Left ventricle myocardium superior (tissue), 1 donor: ENCODE data around the gene SGTA. TPM values are rescaled to one million over a fixed set of nuclear protein-coding genes. Genes with fewer than 3 reads are reported as not detected.
A peak's percentile ranks its signal among the peaks of the same experiment; 100 is the strongest.

Experiments
- ATAC-seq: fragments of 200-7000 bp; cut with Tn5 transposase; one replicate; pipeline ENCODE4 v1.9.1; 2020; ENCODE audit warnings: mild to moderate bottlenecking, moderate library complexity
- DNase-seq: peaks from one replicate; pipeline ENCODE4 v3.0.0-alpha.2; 2020
- intact Hi-C: fragments of 100-400 bp; cut with micrococcal nuclease; formaldehyde crosslinking; loops from one replicate; pipeline ENCODE4 v1.11.0; 2022
- total RNA-seq: library from RNA; stranded (reverse); fragmentation: NEBNext Ultra II Directional; extraction: Animal tissue kit (Norgen Biotek cat#: 25700); gene quantifications from one replicate; pipeline ENCODE4 v1.2.1, GENCODE V29; 2021
- donor health status: DM: no; HTN: yes; CAD: no; lungs with severe emphysema.

SGTA gene
- total RNA-seq, 1 donor from 2014 or later, result 68.7 TPM

- ATAC-seq, result no peak
- intact Hi-C loops, result no loop called here
These were observed 23.1 kb downstream of the SGTA start for GRCh38 chr19:2759965-2760364.

GRCh38 chr19:2759362-2759761 lies 23.7 kb downstream of the SGTA start:
- intact Hi-C loops, result no loop called here
- ATAC-seq (no peak), DNase-seq (no peak)

More at GRCh38 chr19:2759965-2760364, 23.1 kb downstream of the SGTA start:
- DNase-seq, result no peak

GRCh38 chr19:2758601-2759313 lies 24.3 kb downstream of the SGTA start:
- intact Hi-C loops, result no loop called here
- ATAC-seq (no peak), DNase-seq (no peak)

GRCh38 chr19:2756921-2757881 lies 25.9 kb downstream of the SGTA start:
- no peak for ATAC-seq
- DNase-seq, result peak; percentile 22
- intact Hi-C loops, result no loop called here

GRCh38 chr19:2756477-2756876 lies 26.6 kb downstream of the SGTA start:
- DNase-seq (peak; percentile 25), ATAC-seq (no peak)
- intact Hi-C loops, result no loop called here

- intact Hi-C loops, result no loop called here
- no peak for ATAC-seq
These were observed 27.3 kb downstream of the SGTA start for GRCh38 chr19:2755811-2756210.

GRCh38 chr19:2755448-2755705 lies 27.7 kb downstream of the SGTA start:
- intact Hi-C loops, result no loop called here
- ATAC-seq (no peak), DNase-seq (peak; percentile 25)

More at GRCh38 chr19:2755811-2756210, 27.3 kb downstream of the SGTA start:
- peak; percentile 14 for DNase-seq

GRCh38 chr19:2754659-2755447 lies 28.2 kb downstream of the SGTA start:
- peak; percentile 30 for DNase-seq
- no peak for ATAC-seq
- intact Hi-C loops, result loop anchor here (5.0 kb wide), 1 partner anchor 108 kb away; no protein-coding TSS in a partner anchor

- ATAC-seq (no peak), DNase-seq (peak; percentile 20)
- intact Hi-C loops, result loop anchor here (5.0 kb wide), 1 partner anchor 104 kb away; no protein-coding TSS in a partner anchor
These were observed 31.6 kb downstream of the SGTA start for GRCh38 chr19:2751438-2751830.

- no peak for ATAC-seq
- no peak for DNase-seq
- intact Hi-C loops, result loop anchor here (5.0 kb wide), 1 partner anchor 104 kb away; no protein-coding TSS in a partner anchor
These were observed 32.1 kb downstream of the SGTA start for GRCh38 chr19:2750808-2751437.

- intact Hi-C loops, result no loop called here
- ATAC-seq, result no peak
- DNase-seq, result no peak
These were observed 35.7 kb downstream of the SGTA start for GRCh38 chr19:2747349-2747748.

GRCh38 chr19:2744113-2744512 lies 39.0 kb downstream of the SGTA start:
- DNase-seq (no peak), ATAC-seq (no peak)
- intact Hi-C loops, result no loop called here

GRCh38 chr19:2743099-2743498 lies 40.0 kb downstream of the SGTA start:
- intact Hi-C loops, result no loop called here
- DNase-seq, result no peak
- no peak for ATAC-seq

- no peak for ATAC-seq
- intact Hi-C loops, result no loop called here
- no peak for DNase-seq
These were observed 42.8 kb downstream of the SGTA start for GRCh38 chr19:2740314-2740656.

GRCh38 chr19:2739602-2740313 lies 43.3 kb downstream of the SGTA start, which contains the start of gene SLC39A3:
Gene SLC39A3 (minus strand): TSS chr19:2740017. CDS start chr19:2737257, 2,760 bp downstream.
- intact Hi-C loops, result no loop called here
- DNase-seq (peak; percentile 97), ATAC-seq (peak; percentile 100)

GRCh38 chr19:2736550-2737190 lies 46.4 kb downstream of the SGTA start:
- ATAC-seq (no peak), DNase-seq (no peak)
- intact Hi-C loops, result no loop called here

- intact Hi-C loops, result no loop called here
- DNase-seq (no peak), ATAC-seq (no peak)
These were observed 47.7 kb downstream of the SGTA start for GRCh38 chr19:2735374-2735773.
